Measurements from ENCODE around the gene RPS3A. TPM values are rescaled to one million over a fixed set of nuclear protein-coding genes. Genes with fewer than 3 reads are reported as not detected.

RPS3A gene
- total and polyA plus RNA-seq, 2 of the 13 experiments (the other 11 are each of a cell fraction or from before 2014, with no cell fraction given), result 3,332 to 3,626 TPM

- TF ChIP-seq SKI (IDR thresholded peaks at IDR 0.05; ENCODE audit: partially characterized antibody) (peak; percentile 44), JUND (CRISPR knock-in tag; IDR thresholded peaks at IDR 0.05) (0 out of 2 replicates have a peak, but pooled peaks have one; percentile 45), ZNF331 (CRISPR knock-in tag; IDR thresholded peaks at IDR 0.05) (peak; percentile 61; the same call in 1 of the 2 replicates), MIXL1 (CRISPR knock-in tag; IDR thresholded peaks at IDR 0.05) (peak; percentile 66; the same call in 1 of the 2 replicates), ZNF776 (CRISPR knock-in tag; IDR thresholded peaks at IDR 0.05) (no peak), KDM2A (CRISPR knock-in tag; IDR thresholded peaks at IDR 0.05; ENCODE audit: borderline replicate concordance, low read depth) (0 out of 2 replicates have a peak, but pooled peaks have one; percentile 44), PRDM10 (CRISPR knock-in tag; IDR thresholded peaks at IDR 0.05; ENCODE audit: low read depth) (peak; percentile 66; the same call in 1 of the 2 replicates), ZNF710 (CRISPR knock-in tag; IDR thresholded peaks at IDR 0.05; ENCODE audit: borderline replicate concordance) (peak; percentile 99), HES4 (CRISPR knock-in tag; IDR thresholded peaks at IDR 0.05; ENCODE audit: borderline replicate concordance) (no peak), ZNF564 (CRISPR knock-in tag; IDR thresholded peaks at IDR 0.05) (no peak), CHD4 (IDR thresholded peaks at IDR 0.05; ENCODE audit: borderline replicate concordance, low read length) (peak; percentile 79; the same call in 1 of the 2 replicates), ZMYM2 (CRISPR knock-in tag; IDR thresholded peaks at IDR 0.05) (peak; percentile 99), SOX5 (CRISPR knock-in tag; IDR thresholded peaks at IDR 0.05; ENCODE audit: borderline replicate concordance) (peak; percentile 63; the same call in 1 of the 2 replicates), MAX (IDR thresholded peaks at IDR 0.05) (peak; percentile 61), ZNF619 (CRISPR knock-in tag; IDR thresholded peaks at IDR 0.05) (no peak), GATAD1 (CRISPR knock-in tag; IDR thresholded peaks at IDR 0.05) (peak; percentile 48), SKIL (CRISPR knock-in tag; IDR thresholded peaks at IDR 0.05; ENCODE audit: borderline replicate concordance) (peak; percentile 22; the same call in 1 of the 2 replicates), ZNF362 (CRISPR knock-in tag; IDR thresholded peaks at IDR 0.05; ENCODE audit: borderline replicate concordance) (peak; percentile 82), IRF9 (CRISPR knock-in tag; IDR thresholded peaks at IDR 0.05; ENCODE audit: borderline replicate concordance) (no peak)
Measured at GRCh38 chr4:151094290-151094751, 5.1 kb upstream of the RPS3A start (continued).
